Lower leg skin (tissue), 4 donors: ENCODE measurements around the gene RPH3AL. TPM values are rescaled to one million over a fixed set of nuclear protein-coding genes. Genes with fewer than 3 reads are reported as not detected.
"Not testable (repeated sequence)": the region's sequence is repeated elsewhere in the genome, so short reads cannot be mapped to it uniquely, and the experiment has no call there.

Source experiments
- DNase-seq, 2 donors: peaks; one replicate each; pipeline ENCODE4 v3.0.0-alpha.2; 2019; ENCODE audit warnings: low spot score in 2 of 2
- H3K4me3 ChIP-seq: fragments of 200-600 bp; sonication (generic); 2 replicates; pipeline ENCODE4 v1.5.1; 2017; ENCODE audit warnings: mild to moderate bottlenecking, low read depth; ENCODE audit not compliant: poor library complexity, severe bottlenecking
- CTCF ChIP-seq, 3 donors: fragments of 450-650 bp; IDR thresholded peaks; one replicate each; pipeline ENCODE4 v1.5.1; 2016; ENCODE audit warnings: antibody characterized with exemption in 3 of 3, mild to moderate bottlenecking in 3 of 3, moderate library complexity in 2 of 3
- POLR2A ChIP-seq, 2 donors: fragments of 450-650 bp; IDR thresholded peaks; one replicate each; pipeline ENCODE4 v1.6.1; 2016 to 2017; ENCODE audit warnings: antibody characterized with exemption in 2 of 2, mild to moderate bottlenecking in 1 of 2, moderate library complexity in 1 of 2
- WGBS, 2 donors: methylation state at CpG; one replicate each; pipeline ENCODE4 v1.1.5; 2018; 5-methylcytosine and 5-hydroxymethylcytosine counted together
- intact Hi-C: fragments of 100-400 bp; cut with DNase I; formaldehyde crosslinking; loops from one replicate; pipeline ENCODE4 v1.15.0; 2023; ENCODE audit warnings: low total_unique reads
- total RNA-seq, 4 donors: library from RNA; depleted of rRNA; stranded (reverse); fragments of >200 nt; gene quantifications; one replicate each; pipeline ENCODE4 v1.1.0, GENCODE V29; 2016

RPH3AL gene
- total RNA-seq, 4 donors from 2014 or later, result 8.6 to 22.9 (median 15.9) TPM

DNA sequence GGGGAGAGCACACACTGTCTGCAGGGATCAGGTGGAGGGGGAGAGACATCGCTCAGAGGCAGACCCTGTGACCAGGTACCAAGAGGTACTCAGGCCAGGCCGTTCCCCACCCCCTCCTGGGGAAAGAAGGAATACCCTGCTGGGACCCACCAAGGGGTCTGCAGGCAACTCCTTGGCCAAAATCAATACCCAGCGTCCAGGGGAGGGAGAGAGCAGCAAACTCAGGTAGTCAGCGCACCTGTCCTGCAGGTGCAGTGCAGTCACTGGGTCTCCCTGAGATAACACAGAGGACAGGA is 113.7 kb downstream of the RPH3AL start:
- intact Hi-C loops, result no loop called here
- TF ChIP-seq POLR2A (IDR thresholded peaks at IDR 0.05) (no peak), CTCF (IDR thresholded peaks at IDR 0.05) (no peak)
- WGBS, 2 donors, result 89 to 95% methylated on average over 4 of the region's 4 CpGs
- peak in 1 of 2 donors; percentile 49 for DNase-seq
- no peak overlapping the region for H3K4me3 ChIP-seq

GRCh38 chr17:238071-238963 is 114.3 kb downstream of the RPH3AL start:
- intact Hi-C loops, result no loop called here
- WGBS, 2 donors, result 83 to 84% methylated on average over 23 of the region's 23 CpGs
- TF ChIP-seq CTCF (IDR thresholded peaks at IDR 0.05) (no peak), POLR2A (IDR thresholded peaks at IDR 0.05) (no peak)
- H3K4me3 ChIP-seq, result no peak overlapping the region
- DNase-seq, result peak in 1 of 2 donors; percentile 71

- WGBS, 2 donors, result 79 to 83% methylated on average over 8 of the region's 8 CpGs
- DNase-seq, result peak in 1 of 2 donors; percentile 81
- TF ChIP-seq POLR2A (IDR thresholded peaks at IDR 0.05) (no peak), CTCF (IDR thresholded peaks at IDR 0.05) (no peak)
- H3K4me3 ChIP-seq, result no peak overlapping the region
- intact Hi-C loops, result no loop called here
Measured at GRCh38 chr17:237406-237955, 115.1 kb downstream of the RPH3AL start.

GRCh38 chr17:236641-237405 is 115.8 kb downstream of the RPH3AL start:
- no peak overlapping the region for H3K4me3 ChIP-seq
- intact Hi-C loops, result no loop called here
- peak in 1 of 2 donors; percentile 73 for DNase-seq
- no peak for TF ChIP-seq CTCF (IDR thresholded peaks at IDR 0.05)
- no peak for TF ChIP-seq POLR2A (IDR thresholded peaks at IDR 0.05)
- 82 to 86% methylated on average over 28 to 34 of the region's 34 CpGs for WGBS, 2 donors

- no peak overlapping the region for H3K4me3 ChIP-seq
- peak in 1 of 2 donors; percentile 74 for DNase-seq
- 94 to 97% methylated on average over 25 to 26 of the region's 26 CpGs for WGBS, 2 donors
- TF ChIP-seq POLR2A (IDR thresholded peaks at IDR 0.05) (no peak), CTCF (IDR thresholded peaks at IDR 0.05) (no peak)
- intact Hi-C loops, result no loop called here
Measured at GRCh38 chr17:235831-236640, 116.6 kb downstream of the RPH3AL start.

- DNase-seq, result peak in 1 of 2 donors; percentile 48
- intact Hi-C loops, H3K4me3 ChIP-seq: not testable (repeated sequence)
- WGBS, 2 donors, result 80 to 82% methylated on average over 48 of the region's 48 CpGs
Measured at GRCh38 chr17:234994-235830, 117.4 kb downstream of the RPH3AL start.

- H3K4me3 ChIP-seq, intact Hi-C loops: not testable (repeated sequence)
- 53 to 64% methylated on average over 16 to 23 of the region's 23 CpGs for WGBS, 2 donors
- DNase-seq, result peak in 1 of 2 donors; percentile 83
Measured at GRCh38 chr17:234163-234993, 118.2 kb downstream of the RPH3AL start.
